Caco-2 (cell line): ENCODE measurements around the gene SIL1. TPM values are rescaled to one million over a fixed set of nuclear protein-coding genes. Genes with fewer than 3 reads are reported as not detected.

ENCODE experiments used
- BruUV-seq: library from RNA; stranded (reverse); fragments of 400-500 nt; replicated peaks from 2 replicates; lab custom pipeline; 2021; lab: Mats Ljungman, UMichigan
- CTCF ChIA-PET: fragments of 300-600 bp; sonication (Branson Sonifier 250); formaldehyde crosslinking; loops from one replicate; lab custom pipeline; 2022; ENCODE audit warnings: antibody characterized with exemption; lab: Charles Lee
- POLR2A ChIA-PET: fragments of 300-600 bp; sonication (Branson Sonifier 250); formaldehyde crosslinking; loops from one replicate; lab custom pipeline; 2022; ENCODE audit warnings: antibody characterized with exemption; lab: Charles Lee
- DNase-seq, 2 experiments: peaks; one replicate each; pipeline versions ENCODE4 v3.0.0 to v3.0.0-alpha.2; 2020 to 2022
- H3K27me3 ChIP-seq: replicated peaks from 2 replicates; pipeline ENCODE4 v1.6.0; 2011; ENCODE audit warnings: low read length; ENCODE audit not compliant: control insufficient read depth, insufficient read depth
- H3K36me3 ChIP-seq: 2 replicates; pipeline ENCODE4 v1.5.1; 2011; ENCODE audit warnings: low read length; ENCODE audit not compliant: control insufficient read depth, insufficient read depth
- H3K4me1 ChIP-seq: fragments of 250-450 bp; sonication (Bioruptor Pico); 2 replicates; pipeline ENCODE4 v1.5.1; 2020; ENCODE audit warnings: mild to moderate bottlenecking
- H3K4me3 ChIP-seq: 2 replicates; pipeline ENCODE4 v1.5.1; 2011; ENCODE audit warnings: low read depth, mild to moderate bottlenecking, control low read depth, low read length
- H3K9me3 ChIP-seq: fragments of 250-450 bp; sonication (Bioruptor Pico); 2 replicates; pipeline ENCODE4 v1.5.1; 2020; ENCODE audit warnings: mild to moderate bottlenecking, moderate library complexity
- H3K27ac Mint-ChIP-seq: one replicate; pipeline ENCODE4 v1.8.0; 2022; ENCODE audit warnings: mixed read lengths; ENCODE audit not compliant: unreplicated experiment
- H3K27me3 Mint-ChIP-seq: one replicate; pipeline ENCODE4 v1.8.0; 2022; ENCODE audit warnings: mixed read lengths; ENCODE audit not compliant: insufficient read depth, unreplicated experiment
- H3K36me3 Mint-ChIP-seq: one replicate; pipeline ENCODE4 v1.8.0; 2022; ENCODE audit warnings: mild to moderate bottlenecking, mixed read lengths; ENCODE audit not compliant: insufficient read depth, unreplicated experiment
- H3K4me1 Mint-ChIP-seq: one replicate; pipeline ENCODE4 v1.8.0; 2022; ENCODE audit warnings: low read depth, mixed read lengths; ENCODE audit not compliant: unreplicated experiment
- H3K4me3 Mint-ChIP-seq: one replicate; pipeline ENCODE4 v1.8.0; 2022; ENCODE audit warnings: mild to moderate bottlenecking, moderate library complexity, mixed read lengths; ENCODE audit not compliant: unreplicated experiment
- H3K9me3 Mint-ChIP-seq: one replicate; pipeline ENCODE4 v1.8.0; 2022; ENCODE audit warnings: mixed read lengths; ENCODE audit not compliant: unreplicated experiment
- intact Hi-C: fragments of 100-400 bp; cut with micrococcal nuclease; formaldehyde crosslinking; loops from one replicate; pipeline ENCODE4 v1.10.0; 2022; ENCODE audit not compliant: unreplicated experiment
- total RNA-seq: library from RNA; stranded (reverse); gene quantifications from 2 replicates; pipeline ENCODE4 v1.2.3, GENCODE V29; 2022
- TF ChIP-seq, protein P1 (sequence below), 2 experiments: fragments of 200-600 bp in 1 of 2; IDR thresholded peaks; 1 replicate in 1 of 2; 2 replicates in 1 of 2; pipeline versions ENCODE4 v1.5.1 to v1.8.0; 2011 to 2022; ENCODE audit warnings: antibody characterized with exemption in 1 of 2, control low read depth in 1 of 2, inconsistent platforms in 1 of 2, low read depth in 1 of 2, low read length in 1 of 2, mild to moderate bottlenecking in 1 of 2, moderate library complexity in 1 of 2; ENCODE audit not compliant: insufficient read depth in 1 of 2, severe bottlenecking in 1 of 2, unreplicated experiment in 1 of 2

SIL1 gene
- total RNA-seq, 1 experiment from 2014 or later = 29.7 TPM

DNA sequence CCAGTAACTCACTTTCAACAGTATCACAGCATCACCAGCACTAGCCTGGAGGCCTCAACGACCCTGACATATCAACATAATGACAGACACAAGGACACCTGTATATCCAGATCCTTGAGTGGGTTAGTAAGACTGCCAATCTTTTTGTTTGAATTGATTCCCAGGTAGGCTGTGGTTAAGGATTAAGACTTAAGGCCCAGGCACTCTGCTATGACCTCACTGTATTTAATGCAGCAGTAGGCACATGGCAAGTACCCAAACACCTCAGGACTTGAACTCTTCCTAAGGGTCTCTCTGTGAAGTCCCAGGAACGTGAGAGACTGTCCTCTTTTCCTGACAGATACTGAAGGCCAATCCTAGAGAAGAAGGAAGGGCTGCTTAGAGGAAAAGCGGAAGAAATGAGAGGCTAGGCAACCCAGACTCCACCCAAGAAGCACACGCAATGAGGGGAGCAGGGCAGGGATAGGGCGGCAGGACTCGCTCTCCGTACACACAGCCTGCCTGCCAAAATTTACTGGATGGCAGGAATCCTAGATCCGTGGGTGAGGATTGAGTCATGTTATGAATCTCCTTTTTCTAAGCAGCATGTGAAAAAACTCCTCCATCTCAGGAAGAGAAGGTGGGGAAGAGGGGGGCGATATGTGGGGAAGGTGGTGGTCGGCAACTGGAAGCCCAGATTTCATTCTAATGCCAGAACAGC is 93.4 kb downstream of the SIL1 start:
- Mint-ChIP-seq H3K4me1 (no peaks in the 10 kb centered on the region), H3K36me3 (no peaks in the 10 kb centered on the region), H3K4me3 (no peak overlapping the region), H3K9me3 (no peaks in the 10 kb centered on the region), H3K27ac (no peak overlapping the region), H3K27me3 (no peaks in the 10 kb centered on the region)
- no TSS peak for BruUV-seq
- Histone ChIP-seq H3K27me3 (no peaks in the 10 kb centered on the region), H3K4me3 (no peak overlapping the region), H3K9me3 (no peaks in the 10 kb centered on the region), H3K4me1 (no peaks in the 10 kb centered on the region), H3K36me3 (no peaks in the 10 kb centered on the region)
- DNase-seq = no peak
- ChIA-PET POLR2A (no interaction called here), CTCF (no interaction called here)
- TF ChIP-seq, protein P1, sequence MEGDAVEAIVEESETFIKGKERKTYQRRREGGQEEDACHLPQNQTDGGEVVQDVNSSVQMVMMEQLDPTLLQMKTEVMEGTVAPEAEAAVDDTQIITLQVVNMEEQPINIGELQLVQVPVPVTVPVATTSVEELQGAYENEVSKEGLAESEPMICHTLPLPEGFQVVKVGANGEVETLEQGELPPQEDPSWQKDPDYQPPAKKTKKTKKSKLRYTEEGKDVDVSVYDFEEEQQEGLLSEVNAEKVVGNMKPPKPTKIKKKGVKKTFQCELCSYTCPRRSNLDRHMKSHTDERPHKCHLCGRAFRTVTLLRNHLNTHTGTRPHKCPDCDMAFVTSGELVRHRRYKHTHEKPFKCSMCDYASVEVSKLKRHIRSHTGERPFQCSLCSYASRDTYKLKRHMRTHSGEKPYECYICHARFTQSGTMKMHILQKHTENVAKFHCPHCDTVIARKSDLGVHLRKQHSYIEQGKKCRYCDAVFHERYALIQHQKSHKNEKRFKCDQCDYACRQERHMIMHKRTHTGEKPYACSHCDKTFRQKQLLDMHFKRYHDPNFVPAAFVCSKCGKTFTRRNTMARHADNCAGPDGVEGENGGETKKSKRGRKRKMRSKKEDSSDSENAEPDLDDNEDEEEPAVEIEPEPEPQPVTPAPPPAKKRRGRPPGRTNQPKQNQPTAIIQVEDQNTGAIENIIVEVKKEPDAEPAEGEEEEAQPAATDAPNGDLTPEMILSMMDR (IDR thresholded peaks at IDR 0.05; ENCODE audit: insufficient read depth in 1 of 2, low read depth in 1 of 2, low read length in 1 of 2, severe bottlenecking in 1 of 2, unreplicated experiment in 1 of 2) = no peak
- intact Hi-C loops = no loop called here

DNA sequence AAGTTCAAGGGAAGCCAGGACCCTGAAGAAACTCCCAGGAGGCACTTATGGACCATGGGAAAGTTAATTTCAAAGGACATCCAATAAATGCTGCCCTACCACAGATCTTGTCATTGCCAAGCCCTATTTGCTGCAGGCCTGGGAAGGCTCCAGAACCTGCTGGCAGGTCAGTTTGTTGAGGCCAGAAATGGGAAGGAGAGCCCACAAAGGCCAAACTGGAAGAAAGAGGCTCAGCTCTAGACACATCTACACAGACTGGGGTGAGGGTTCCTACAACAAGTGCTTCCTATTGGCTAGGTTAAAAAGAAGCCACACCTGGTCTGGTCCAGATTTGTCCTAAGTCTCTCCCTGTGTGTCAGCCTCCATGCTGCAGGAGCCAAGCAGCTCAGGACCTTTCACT is 94.4 kb downstream of the SIL1 start:
- Mint-ChIP-seq H3K4me3 (no peak overlapping the region), H3K27me3 (no peaks in the 10 kb centered on the region), H3K9me3 (no peaks in the 10 kb centered on the region), H3K27ac (no peak overlapping the region), H3K36me3 (no peaks in the 10 kb centered on the region), H3K4me1 (no peaks in the 10 kb centered on the region)
- no peak for DNase-seq
- H3K36me3 ChIP-seq = no peaks in the 10 kb centered on the region
- no peaks in the 10 kb centered on the region for H3K27me3 ChIP-seq
- no peak overlapping the region for H3K4me3 ChIP-seq
- TF ChIP-seq, protein P1 (IDR thresholded peaks at IDR 0.05; ENCODE audit: insufficient read depth in 1 of 2, low read depth in 1 of 2, low read length in 1 of 2, severe bottlenecking in 1 of 2, unreplicated experiment in 1 of 2) = no peak
- POLR2A ChIA-PET = no interaction called here
- BruUV-seq = no TSS peak
- H3K9me3 ChIP-seq = no peaks in the 10 kb centered on the region
- no peaks in the 10 kb centered on the region for H3K4me1 ChIP-seq
- CTCF ChIA-PET = no interaction called here
- intact Hi-C loops = no loop called here

DNA sequence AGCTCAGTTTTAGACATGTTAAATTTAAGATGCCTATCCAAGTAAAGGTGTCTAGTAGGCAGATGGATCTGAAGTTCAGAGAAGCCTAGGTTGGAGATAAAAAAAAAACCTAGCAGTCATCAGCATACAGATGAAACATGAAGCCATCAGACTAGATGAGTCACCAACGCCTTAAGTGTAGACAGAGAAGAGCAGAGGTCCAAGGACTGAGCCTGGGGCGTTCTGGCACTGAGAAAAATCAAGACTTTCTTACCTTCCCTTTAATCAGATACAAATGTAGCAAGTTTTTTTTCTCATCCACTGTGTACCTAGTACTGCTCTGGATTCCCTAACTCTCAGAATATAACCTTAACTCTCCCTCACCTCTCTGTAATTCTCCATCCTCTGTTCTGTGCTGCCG is 97.3 kb downstream of the SIL1 start:
- Histone ChIP-seq H3K4me3 (no peak overlapping the region), H3K27me3 (no peaks in the 10 kb centered on the region), H3K4me1 (no peaks in the 10 kb centered on the region), H3K9me3 (no peaks in the 10 kb centered on the region), H3K36me3 (no peaks in the 10 kb centered on the region)
- intact Hi-C loops = no loop called here
- no peak for DNase-seq
- CTCF ChIA-PET = interaction anchor here (0.5 kb wide), 1 partner anchor 383 kb away, joined by 3 read pairs; no protein-coding TSS in a partner anchor
- Mint-ChIP-seq H3K27me3 (no peaks in the 10 kb centered on the region), H3K4me1 (no peaks in the 10 kb centered on the region), H3K9me3 (no peaks in the 10 kb centered on the region), H3K27ac (no peak overlapping the region), H3K4me3 (no peak overlapping the region), H3K36me3 (no peaks in the 10 kb centered on the region)
- TF ChIP-seq, protein P1 (IDR thresholded peaks at IDR 0.05; ENCODE audit: insufficient read depth in 1 of 2, low read depth in 1 of 2, low read length in 1 of 2, severe bottlenecking in 1 of 2, unreplicated experiment in 1 of 2) = no peak
- BruUV-seq = no TSS peak
- POLR2A ChIA-PET = no interaction called here
